Neural cell (in vitro differentiated cells): ENCODE data around the gene ACTR3C. TPM values are rescaled to one million over a fixed set of nuclear protein-coding genes. Genes with fewer than 3 reads are reported as not detected.

Source experiments
- H2AFZ ChIP-seq: fragments of 200-600, 300-800 bp; sonication (generic), shearing (Covaris generic); 2 replicates; pipeline ENCODE4 v1.6.0; 2014; ENCODE audit warnings: low read depth, mild to moderate bottlenecking, antibody characterized with exemption, low read length, moderate library complexity
- H3F3A ChIP-seq: fragments of 200-600 bp; shearing (Covaris generic); 2 replicates; pipeline ENCODE4 v1.6.1; 2016; ENCODE audit warnings: mild to moderate bottlenecking, moderate library complexity, mixed read lengths, antibody characterized with exemption, low read length; ENCODE audit not compliant: insufficient read depth, poor library complexity, severe bottlenecking
- H3K27ac ChIP-seq: fragments of 200-600, 300-800 bp; sonication (generic), shearing (Covaris generic); 2 replicates; pipeline ENCODE4 v1.5.1; 2014; ENCODE audit warnings: mild to moderate bottlenecking, low read length, moderate library complexity
- H3K27me3 ChIP-seq: fragments of 300-800, 200-600 bp; sonication (generic), shearing (Covaris generic); 2 replicates; pipeline ENCODE4 v1.6.0; 2014; ENCODE audit warnings: mild to moderate bottlenecking, low read depth, low read length, moderate library complexity; ENCODE audit not compliant: insufficient read depth
- H3K36me3 ChIP-seq: fragments of 300-800, 200-600 bp; sonication (generic), shearing (Covaris generic); 2 replicates; pipeline ENCODE4 v1.5.1; 2014; ENCODE audit warnings: mild to moderate bottlenecking, antibody characterized with exemption, low read length, moderate library complexity; ENCODE audit not compliant: insufficient read depth
- H3K4me2 ChIP-seq: fragments of 300-800, 200-600 bp; sonication (generic), shearing (Covaris generic); 2 replicates; pipeline ENCODE4 v1.6.0; 2014; ENCODE audit warnings: mild to moderate bottlenecking, low read length
- H3K4me3 ChIP-seq: fragments of 300-800, 200-600 bp; sonication (generic), shearing (Covaris generic); 2 replicates; pipeline ENCODE4 v1.5.1; 2014; ENCODE audit warnings: mild to moderate bottlenecking, low read length, moderate library complexity
- H3K79me2 ChIP-seq: fragments of 200-600 bp; shearing (Covaris generic); replicated peaks from 2 replicates; pipeline ENCODE4 v1.6.0; 2014; ENCODE audit warnings: mild to moderate bottlenecking, low read length, moderate library complexity; ENCODE audit not compliant: insufficient read depth
- H3K9ac ChIP-seq: fragments of 300-800, 200-600 bp; sonication (generic), shearing (Covaris generic); 2 replicates; pipeline ENCODE4 v1.6.1; 2016; ENCODE audit warnings: mild to moderate bottlenecking, low read length, mixed read lengths
- H3K9me2 ChIP-seq: fragments of 200-600 bp; shearing (Covaris generic); 2 replicates; pipeline ENCODE4 v1.6.1; 2016; ENCODE audit warnings: mild to moderate bottlenecking, low read length, mixed read lengths; ENCODE audit not compliant: insufficient read depth
- H3K9me3 ChIP-seq: fragments of 200-600, 300-800 bp; sonication (generic), shearing (Covaris generic); 2 replicates; pipeline ENCODE4 v1.6.1; 2016; ENCODE audit warnings: mild to moderate bottlenecking, mixed run types, low read length, moderate library complexity, mixed read lengths
- H4K20me1 ChIP-seq: fragments of 200-600 bp; shearing (Covaris generic); 2 replicates; pipeline ENCODE4 v1.6.1; 2016; ENCODE audit warnings: mild to moderate bottlenecking, mixed run types; ENCODE audit not compliant: insufficient read depth
- EP300 ChIP-seq: fragments of 450-650 bp; conservative IDR thresholded peaks from 2 replicates; pipeline ENCODE4 v1.6.1; 2014; ENCODE audit warnings: antibody characterized with exemption, mild to moderate bottlenecking, moderate library complexity; ENCODE audit not compliant: poor library complexity, severe bottlenecking
- EZH2 ChIP-seq: fragments of 200-600, 300-800 bp; shearing (Covaris generic), sonication (generic); IDR thresholded peaks from 2 replicates; pipeline ENCODE4 v1.6.1; 2014; ENCODE audit warnings: antibody characterized with exemption, low read length, borderline replicate concordance, mild to moderate bottlenecking; ENCODE audit not compliant: insufficient read depth, poor library complexity, severe bottlenecking
- MXI1 ChIP-seq: fragments of 450-650 bp; conservative IDR thresholded peaks from 2 replicates; pipeline ENCODE4 v1.6.1; 2014; ENCODE audit warnings: antibody characterized with exemption, mild to moderate bottlenecking; ENCODE audit not compliant: poor library complexity, severe bottlenecking
- POLR2AphosphoS5 ChIP-seq: IDR thresholded peaks from 2 replicates; pipeline ENCODE4 v1.6.1; 2012
- RAD21 ChIP-seq: fragments of 450-650 bp; conservative IDR thresholded peaks from 2 replicates; pipeline ENCODE4 v1.6.1; 2014; ENCODE audit warnings: antibody characterized with exemption, mild to moderate bottlenecking, moderate library complexity
- SMC3 ChIP-seq: fragments of 450-650 bp; conservative IDR thresholded peaks from 2 replicates; pipeline ENCODE4 v1.6.1; 2014; ENCODE audit warnings: antibody characterized with exemption, mild to moderate bottlenecking, moderate library complexity; ENCODE audit not compliant: poor library complexity
- TAF1 ChIP-seq: IDR thresholded peaks from 2 replicates; pipeline ENCODE4 v1.6.1; 2012; ENCODE audit warnings: low read depth
- polyA plus RNA-seq: library from polyadenylated mRNA; depleted of rRNA; stranded (reverse); fragments of >200 nt; gene quantifications from 2 replicates; pipeline ENCODE4 v1.2.3, GENCODE V29; 2014
- TF ChIP-seq, protein P1 (sequence below): fragments of 450-650 bp; IDR thresholded peaks from 2 replicates; pipeline ENCODE4 v1.5.1; 2014; ENCODE audit warnings: antibody characterized with exemption, mild to moderate bottlenecking, moderate library complexity; ENCODE audit not compliant: poor library complexity, severe bottlenecking
- TF ChIP-seq, protein P2 (sequence below): IDR thresholded peaks from 2 replicates; pipeline ENCODE4 v1.6.1; 2012; ENCODE audit warnings: borderline replicate concordance

Gene ACTR3C
- polyA plus RNA-seq, 1 donor from 2014 or later: not detected

DNA sequence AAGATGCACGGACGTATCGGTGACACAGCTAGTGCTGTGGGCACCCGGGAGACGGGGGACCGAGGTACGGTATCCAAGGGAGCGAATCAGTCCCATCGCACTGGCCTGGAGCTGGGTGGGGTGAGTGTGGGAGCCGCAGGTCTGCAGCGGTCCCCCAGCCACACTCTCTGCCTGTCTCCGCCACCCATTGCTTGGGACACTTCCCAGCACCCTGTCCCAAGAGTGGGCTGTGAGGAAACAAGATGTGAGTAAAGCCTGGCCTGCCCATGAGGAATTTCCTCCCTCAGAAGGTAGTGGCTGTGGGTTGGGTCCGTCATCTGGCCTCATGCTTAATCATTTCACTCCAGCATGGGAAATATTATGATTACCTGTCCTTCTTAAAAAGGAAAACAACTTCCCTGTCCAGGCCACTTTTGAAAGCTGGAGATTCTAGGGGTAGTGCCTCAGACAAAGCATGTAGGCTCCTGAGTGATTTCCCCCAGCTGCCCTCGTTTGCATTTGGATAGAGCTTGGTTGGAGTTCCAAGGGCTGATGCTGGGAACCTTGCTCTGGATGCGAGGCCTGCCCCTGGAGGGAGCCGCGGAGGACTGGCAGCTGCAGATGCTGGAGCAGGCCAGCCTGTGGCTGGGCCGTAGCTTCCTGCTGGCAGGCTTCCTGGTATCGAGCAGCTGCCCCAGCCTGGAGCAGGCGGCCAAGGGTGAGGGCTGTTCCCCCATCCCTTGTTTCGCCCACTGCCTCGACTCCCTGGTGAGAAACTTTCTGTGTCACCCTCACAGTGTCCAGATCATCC lies 6.2 kb upstream of the ACTR3C start:
- Histone ChIP-seq H3K9ac (no peak overlapping the region), H3K36me3 (no peaks in the 10 kb centered on the region), H3K79me2 (no peaks in the 10 kb centered on the region), H3K9me2 (no peaks in the 10 kb centered on the region), H3F3A (no peaks in the 10 kb centered on the region), H4K20me1 (no peaks in the 10 kb centered on the region), H3K4me2 (no peak overlapping the region), H2AFZ (no peak overlapping the region), H3K4me3 (no peak overlapping the region), H3K9me3 (no peaks in the 10 kb centered on the region), H3K27me3 (no peaks in the 10 kb centered on the region), H3K27ac (no peak overlapping the region)
- TF ChIP-seq SMC3 (no peak), EP300 (no peak), MXI1 (no peak), TAF1 (no peak), POLR2AphosphoS5 (no peak), EZH2 (no peak), RAD21 (no peak)
- TF ChIP-seq, protein P1, sequence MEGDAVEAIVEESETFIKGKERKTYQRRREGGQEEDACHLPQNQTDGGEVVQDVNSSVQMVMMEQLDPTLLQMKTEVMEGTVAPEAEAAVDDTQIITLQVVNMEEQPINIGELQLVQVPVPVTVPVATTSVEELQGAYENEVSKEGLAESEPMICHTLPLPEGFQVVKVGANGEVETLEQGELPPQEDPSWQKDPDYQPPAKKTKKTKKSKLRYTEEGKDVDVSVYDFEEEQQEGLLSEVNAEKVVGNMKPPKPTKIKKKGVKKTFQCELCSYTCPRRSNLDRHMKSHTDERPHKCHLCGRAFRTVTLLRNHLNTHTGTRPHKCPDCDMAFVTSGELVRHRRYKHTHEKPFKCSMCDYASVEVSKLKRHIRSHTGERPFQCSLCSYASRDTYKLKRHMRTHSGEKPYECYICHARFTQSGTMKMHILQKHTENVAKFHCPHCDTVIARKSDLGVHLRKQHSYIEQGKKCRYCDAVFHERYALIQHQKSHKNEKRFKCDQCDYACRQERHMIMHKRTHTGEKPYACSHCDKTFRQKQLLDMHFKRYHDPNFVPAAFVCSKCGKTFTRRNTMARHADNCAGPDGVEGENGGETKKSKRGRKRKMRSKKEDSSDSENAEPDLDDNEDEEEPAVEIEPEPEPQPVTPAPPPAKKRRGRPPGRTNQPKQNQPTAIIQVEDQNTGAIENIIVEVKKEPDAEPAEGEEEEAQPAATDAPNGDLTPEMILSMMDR: no peak
- TF ChIP-seq, protein P2, sequence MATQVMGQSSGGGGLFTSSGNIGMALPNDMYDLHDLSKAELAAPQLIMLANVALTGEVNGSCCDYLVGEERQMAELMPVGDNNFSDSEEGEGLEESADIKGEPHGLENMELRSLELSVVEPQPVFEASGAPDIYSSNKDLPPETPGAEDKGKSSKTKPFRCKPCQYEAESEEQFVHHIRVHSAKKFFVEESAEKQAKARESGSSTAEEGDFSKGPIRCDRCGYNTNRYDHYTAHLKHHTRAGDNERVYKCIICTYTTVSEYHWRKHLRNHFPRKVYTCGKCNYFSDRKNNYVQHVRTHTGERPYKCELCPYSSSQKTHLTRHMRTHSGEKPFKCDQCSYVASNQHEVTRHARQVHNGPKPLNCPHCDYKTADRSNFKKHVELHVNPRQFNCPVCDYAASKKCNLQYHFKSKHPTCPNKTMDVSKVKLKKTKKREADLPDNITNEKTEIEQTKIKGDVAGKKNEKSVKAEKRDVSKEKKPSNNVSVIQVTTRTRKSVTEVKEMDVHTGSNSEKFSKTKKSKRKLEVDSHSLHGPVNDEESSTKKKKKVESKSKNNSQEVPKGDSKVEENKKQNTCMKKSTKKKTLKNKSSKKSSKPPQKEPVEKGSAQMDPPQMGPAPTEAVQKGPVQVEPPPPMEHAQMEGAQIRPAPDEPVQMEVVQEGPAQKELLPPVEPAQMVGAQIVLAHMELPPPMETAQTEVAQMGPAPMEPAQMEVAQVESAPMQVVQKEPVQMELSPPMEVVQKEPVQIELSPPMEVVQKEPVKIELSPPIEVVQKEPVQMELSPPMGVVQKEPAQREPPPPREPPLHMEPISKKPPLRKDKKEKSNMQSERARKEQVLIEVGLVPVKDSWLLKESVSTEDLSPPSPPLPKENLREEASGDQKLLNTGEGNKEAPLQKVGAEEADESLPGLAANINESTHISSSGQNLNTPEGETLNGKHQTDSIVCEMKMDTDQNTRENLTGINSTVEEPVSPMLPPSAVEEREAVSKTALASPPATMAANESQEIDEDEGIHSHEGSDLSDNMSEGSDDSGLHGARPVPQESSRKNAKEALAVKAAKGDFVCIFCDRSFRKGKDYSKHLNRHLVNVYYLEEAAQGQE: no peak

DNA sequence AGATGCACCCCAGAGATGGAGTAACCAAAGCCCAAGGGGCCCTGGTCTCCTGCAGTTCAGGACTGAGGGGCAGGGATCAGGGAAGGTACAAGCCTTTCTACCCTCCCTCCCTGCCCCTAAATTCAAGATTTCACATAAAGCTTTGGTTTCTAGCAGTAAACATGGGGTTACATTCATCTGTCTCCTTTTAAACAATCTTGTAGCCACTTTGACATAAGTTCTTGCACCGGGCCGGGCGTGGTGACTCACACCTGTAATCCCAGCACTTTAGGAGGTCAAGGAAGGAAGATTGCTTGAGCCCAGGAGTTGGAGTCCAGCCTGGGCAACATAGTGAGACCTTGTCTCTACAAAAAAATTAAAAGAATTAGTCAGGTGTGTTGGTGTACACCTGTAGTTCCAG lies 4.0 kb upstream of the ACTR3C start:
- no peaks in the 10 kb centered on the region for H3K36me3 ChIP-seq
- H3K27ac ChIP-seq: no peak overlapping the region
- H3K27me3 ChIP-seq: no peaks in the 10 kb centered on the region
- H3F3A ChIP-seq: no peaks in the 10 kb centered on the region
- H3K9ac ChIP-seq: no peak overlapping the region
- no peak overlapping the region for H3K4me3 ChIP-seq
- no peaks in the 10 kb centered on the region for H3K9me2 ChIP-seq
- no peak for TF ChIP-seq TAF1
- TF ChIP-seq RAD21: no peak
- TF ChIP-seq SMC3: no peak
- H3K4me2 ChIP-seq: no peak overlapping the region
- no peaks in the 10 kb centered on the region for H3K79me2 ChIP-seq
- H2AFZ ChIP-seq: no peak overlapping the region
- H4K20me1 ChIP-seq: no peaks in the 10 kb centered on the region
- H3K9me3 ChIP-seq: no peaks in the 10 kb centered on the region
